Testis (tissue), 2 donors: ENCODE data around the gene SMIM38.

ENCODE experiments used
- CTCF ChIP-seq, 3 experiments: fragments of 450-650 bp in 2 of 3; fragments of 200-600 bp in 1 of 3; sonication (generic) in 1 of 3; IDR thresholded peaks; one replicate each; pipeline ENCODE4 v1.5.1; 2016 to 2019; ENCODE audit warnings: antibody characterized with exemption in 3 of 3, mild to moderate bottlenecking in 2 of 3, moderate library complexity in 1 of 3
- POLR2A ChIP-seq: fragments of 450-650 bp; IDR thresholded peaks from one replicate; pipeline ENCODE4 v1.6.1; 2017; ENCODE audit warnings: antibody characterized with exemption, mild to moderate bottlenecking, moderate library complexity

GRCh38 chr11:69154211-69154913 lies 1.4 kb upstream of the SMIM38 start:
- TF ChIP-seq CTCF (IDR thresholded peaks at IDR 0.05) (no peak), POLR2A (no peak)
